Measurements from ENCODE around the gene TM4SF5.

Gene TM4SF5

GRCh38 chr17:4759776-4760236, 11.9 kb upstream of the TM4SF5 start:
- POLR2A ChIA-PET, result no interaction called here
- TF ChIP-seq CTCF (IDR thresholded peaks at IDR 0.05; ENCODE audit: control extremely low read depth, extremely low read depth, low read depth, missing control alignments), result no peak
- DNase-seq (ENCODE audit: extremely low spot score), result no peak
- CTCF ChIA-PET, result no interaction called here

GRCh38 chr17:4764595-4764994, 7.1 kb upstream of the TM4SF5 start:
- ChIA-PET CTCF (interaction anchor here (1.0 to 2.4 kb wide), 2 partner anchors 11 to 25 kb away, joined by 3 to 6 read pairs; no protein-coding TSS in a partner anchor), POLR2A (no interaction called here)
- DNase-seq (ENCODE audit: extremely low spot score), result no peak
- TF ChIP-seq CTCF (IDR thresholded peaks at IDR 0.05; ENCODE audit: control extremely low read depth, extremely low read depth, low read depth, missing control alignments), result no peak

- CTCF ChIA-PET, result no interaction called here
- POLR2A ChIA-PET, result no interaction called here
- DNase-seq (ENCODE audit: extremely low spot score), result no peak
- no peak for TF ChIP-seq CTCF (IDR thresholded peaks at IDR 0.05; ENCODE audit: control extremely low read depth, extremely low read depth, low read depth, missing control alignments)
Measured at GRCh38 chr17:4766201-4766600, 5.5 kb upstream of the TM4SF5 start.

GRCh38 chr17:4766723-4767122, 5.0 kb upstream of the TM4SF5 start:
- ChIA-PET POLR2A (no interaction called here), CTCF (no interaction called here)
- no peak for DNase-seq (ENCODE audit: extremely low spot score)
- TF ChIP-seq CTCF (IDR thresholded peaks at IDR 0.05; ENCODE audit: control extremely low read depth, extremely low read depth, low read depth, missing control alignments), result no peak

GRCh38 chr17:4768298-4768697, 3.4 kb upstream of the TM4SF5 start:
- CTCF ChIA-PET, result no interaction called here
- POLR2A ChIA-PET, result no interaction called here

GRCh38 chr17:4769628-4770027, 2.1 kb upstream of the TM4SF5 start:
- TF ChIP-seq CTCF (IDR thresholded peaks at IDR 0.05; ENCODE audit: control extremely low read depth, extremely low read depth, low read depth, missing control alignments), result no peak
- ChIA-PET POLR2A (no interaction called here), CTCF (no interaction called here)
- DNase-seq (ENCODE audit: extremely low spot score), result no peak

More at GRCh38 chr17:4768298-4768697, 3.4 kb upstream of the TM4SF5 start:
- no peak for DNase-seq (ENCODE audit: extremely low spot score)
- TF ChIP-seq CTCF (IDR thresholded peaks at IDR 0.05; ENCODE audit: control extremely low read depth, extremely low read depth, low read depth, missing control alignments), result no peak

- no peak for TF ChIP-seq CTCF (IDR thresholded peaks at IDR 0.05; ENCODE audit: control extremely low read depth, extremely low read depth, low read depth, missing control alignments)
- no peak for DNase-seq (ENCODE audit: extremely low spot score)
- CTCF ChIA-PET, result no interaction called here
- POLR2A ChIA-PET, result no interaction called here
Measured at GRCh38 chr17:4772235-4772613, 538 bp downstream of the TM4SF5 start.
